ENCODE measurements around the gene RBFOX2.
"Not testable (repeated sequence)": the region's sequence is repeated elsewhere in the genome, so short reads cannot be mapped to it uniquely, and the experiment has no call there.

Gene RBFOX2, protein sequence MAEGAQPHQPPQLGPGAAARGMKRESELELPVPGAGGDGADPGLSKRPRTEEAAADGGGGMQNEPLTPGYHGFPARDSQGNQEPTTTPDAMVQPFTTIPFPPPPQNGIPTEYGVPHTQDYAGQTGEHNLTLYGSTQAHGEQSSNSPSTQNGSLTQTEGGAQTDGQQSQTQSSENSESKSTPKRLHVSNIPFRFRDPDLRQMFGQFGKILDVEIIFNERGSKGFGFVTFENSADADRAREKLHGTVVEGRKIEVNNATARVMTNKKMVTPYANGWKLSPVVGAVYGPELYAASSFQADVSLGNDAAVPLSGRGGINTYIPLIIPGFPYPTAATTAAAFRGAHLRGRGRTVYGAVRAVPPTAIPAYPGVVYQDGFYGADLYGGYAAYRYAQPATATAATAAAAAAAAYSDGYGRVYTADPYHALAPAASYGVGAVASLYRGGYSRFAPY

DNA sequence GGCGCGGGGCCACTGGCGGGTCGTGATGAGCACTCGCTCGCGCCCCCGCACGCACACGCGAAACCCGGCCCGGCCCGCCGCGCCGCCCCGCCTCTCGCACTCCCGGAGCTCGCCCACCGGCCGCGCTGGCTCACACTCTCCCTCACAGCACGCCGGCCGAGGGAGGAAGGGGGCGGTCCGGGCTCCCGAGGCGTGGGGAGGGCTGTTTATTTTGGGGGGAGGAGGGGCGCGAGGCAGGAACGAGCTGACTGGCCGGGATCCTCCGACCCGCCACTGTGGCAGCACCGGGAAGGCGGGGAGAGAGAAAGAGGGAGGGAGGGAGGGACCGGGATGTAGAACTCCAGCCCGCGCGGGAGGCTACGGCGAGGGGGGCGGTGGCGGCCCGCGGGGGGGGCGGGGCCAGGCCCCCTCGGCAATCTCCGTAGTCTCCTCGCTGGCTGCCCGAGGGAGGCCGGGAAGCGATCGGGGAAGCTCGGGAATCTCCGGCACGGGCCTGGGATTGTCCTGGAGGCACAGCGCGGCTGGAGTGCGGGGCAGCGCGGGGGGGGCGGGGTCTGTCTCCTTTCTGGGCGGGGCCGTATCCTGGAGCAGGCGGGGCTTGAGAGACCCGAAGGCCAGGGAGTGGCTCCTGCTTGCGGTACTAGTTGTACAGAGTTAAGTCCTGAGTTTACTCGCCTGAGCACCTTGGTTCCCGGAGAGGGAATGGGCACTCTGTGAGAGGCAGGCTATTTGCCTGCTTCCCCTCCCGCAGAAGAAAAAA is at the start of gene RBFOX2:
RBFOX2 (minus strand) TSS at position 179 of the 760 bp plus-strand sequence. CDS start 399 bp downstream, outside the sequence.
- peak; percentile 96 for DNase-seq (ENCODE audit: low read depth)

DNA sequence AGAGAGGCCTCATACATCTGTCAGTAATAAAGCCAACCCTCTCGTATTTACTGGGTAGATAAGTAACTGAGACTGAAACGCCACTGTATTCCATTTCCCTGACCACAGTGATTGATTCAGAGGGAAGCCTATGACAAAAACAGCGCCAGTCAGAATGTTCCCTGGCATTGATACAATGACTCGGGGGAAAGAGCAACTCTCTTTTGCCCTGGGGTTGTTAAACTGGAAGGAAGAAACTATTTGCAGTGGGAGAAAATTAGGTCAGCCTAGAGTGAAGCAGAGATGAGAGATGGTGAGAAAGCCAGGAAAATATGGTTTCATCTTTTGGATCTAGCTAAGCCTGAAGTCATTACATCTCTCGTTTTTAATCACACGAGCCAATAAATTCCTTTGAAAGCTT is 48.6 kb upstream of the RBFOX2 start:
- DNase-seq (ENCODE audit: low read depth) = peak; percentile 48

DNA sequence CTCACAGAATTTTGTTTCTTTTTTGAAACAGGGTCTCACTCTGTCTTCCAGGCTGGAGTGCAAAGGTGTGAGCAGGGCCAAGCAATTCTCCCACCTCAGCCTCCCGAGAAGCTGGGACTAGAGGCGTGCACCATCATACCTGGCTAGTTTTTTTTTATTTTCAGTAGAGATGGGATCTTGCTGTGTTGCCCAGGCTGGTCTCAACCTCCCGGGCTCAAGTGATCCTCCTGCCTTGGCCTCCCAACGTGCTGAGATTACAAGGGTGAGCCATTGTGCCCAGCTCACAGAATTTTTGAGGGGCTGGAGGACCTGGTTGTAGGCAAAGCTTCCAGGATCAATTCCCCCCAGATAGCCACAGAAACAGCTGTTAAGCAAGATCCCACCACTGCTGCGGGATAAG is 47.1 kb upstream of the RBFOX2 start:
- no peak for DNase-seq (ENCODE audit: low read depth)

DNA sequence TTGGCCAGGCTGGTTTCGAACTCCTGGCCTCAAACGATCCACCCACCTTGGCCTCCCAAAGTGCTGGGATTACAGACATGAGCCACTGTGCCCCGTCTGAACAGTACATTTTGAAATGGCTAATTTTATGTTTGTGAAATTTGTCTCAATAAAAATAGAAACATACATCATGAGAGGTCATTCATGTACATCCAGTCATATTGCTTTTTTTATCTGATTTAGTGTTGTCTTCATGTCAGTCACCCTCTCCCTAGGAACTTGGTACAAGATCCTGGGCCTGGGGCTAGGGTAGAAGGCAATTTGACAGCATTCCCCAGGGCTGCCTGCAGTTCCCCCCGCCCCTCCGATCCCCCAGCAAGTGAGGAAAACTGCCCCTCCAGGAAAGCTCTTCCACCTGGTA is 46.6 kb upstream of the RBFOX2 start:
- no peak for DNase-seq (ENCODE audit: low read depth)

DNA sequence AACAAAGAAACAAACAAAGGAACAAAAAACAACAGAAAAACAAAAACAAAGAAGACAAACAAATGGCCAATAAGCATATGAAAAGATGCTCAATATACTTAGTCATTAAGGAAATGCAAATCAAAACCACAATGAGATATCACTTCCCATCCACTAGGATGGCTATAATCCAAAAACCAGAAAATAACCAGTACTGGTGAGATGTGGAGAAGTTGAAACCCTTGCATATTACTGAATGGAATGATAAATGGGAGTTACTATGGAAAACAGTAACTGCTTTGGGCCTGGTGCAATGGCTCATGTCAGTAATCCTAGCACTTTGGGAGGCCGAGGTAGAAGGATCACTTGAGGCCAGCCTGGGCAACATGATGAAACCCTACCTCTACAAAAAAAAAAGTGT is 44.9 kb upstream of the RBFOX2 start:
- peak; percentile 54 for DNase-seq (ENCODE audit: low read depth)

DNA sequence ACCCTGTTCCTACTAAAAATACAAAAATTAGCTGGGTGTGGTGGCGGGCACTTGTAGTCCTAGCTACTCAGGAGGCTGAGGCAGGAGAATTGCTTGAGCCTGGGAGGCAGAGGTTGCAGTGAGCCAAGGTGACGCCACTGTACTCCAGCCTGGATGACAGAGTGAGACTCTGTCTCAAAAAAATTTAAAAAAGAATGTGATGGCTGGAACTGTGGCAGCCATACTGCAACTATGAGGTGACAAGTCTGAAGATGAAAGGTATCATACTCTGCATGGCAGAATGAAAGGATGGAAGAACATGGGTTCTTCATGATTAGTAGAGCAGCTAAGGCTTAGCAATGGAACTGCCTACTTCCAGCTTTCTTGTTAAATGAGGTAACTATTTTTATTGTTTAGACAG is 42.0 kb upstream of the RBFOX2 start:
- not testable (repeated sequence) for DNase-seq (ENCODE audit: low read depth)

DNA sequence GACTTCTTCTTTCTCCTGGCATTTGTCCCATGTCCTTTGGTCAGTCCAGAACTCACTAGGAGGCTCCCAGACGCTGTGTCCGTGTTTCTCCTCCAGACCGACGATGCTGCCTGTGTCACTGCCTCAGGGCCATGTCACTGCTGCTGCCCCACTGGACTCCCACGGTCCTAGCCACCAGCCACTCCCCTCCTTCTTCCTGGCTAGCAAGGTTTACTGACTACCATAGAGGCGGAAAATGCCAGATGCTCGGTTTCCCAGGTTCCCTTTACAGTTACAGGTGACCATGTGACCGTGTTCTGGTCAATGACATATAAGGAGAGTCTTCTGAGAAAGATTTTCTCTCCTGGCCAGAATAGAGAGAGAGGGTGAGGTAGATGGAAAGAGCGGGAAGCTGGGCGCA is 40.7 kb upstream of the RBFOX2 start:
- no peak for DNase-seq (ENCODE audit: low read depth)

DNA sequence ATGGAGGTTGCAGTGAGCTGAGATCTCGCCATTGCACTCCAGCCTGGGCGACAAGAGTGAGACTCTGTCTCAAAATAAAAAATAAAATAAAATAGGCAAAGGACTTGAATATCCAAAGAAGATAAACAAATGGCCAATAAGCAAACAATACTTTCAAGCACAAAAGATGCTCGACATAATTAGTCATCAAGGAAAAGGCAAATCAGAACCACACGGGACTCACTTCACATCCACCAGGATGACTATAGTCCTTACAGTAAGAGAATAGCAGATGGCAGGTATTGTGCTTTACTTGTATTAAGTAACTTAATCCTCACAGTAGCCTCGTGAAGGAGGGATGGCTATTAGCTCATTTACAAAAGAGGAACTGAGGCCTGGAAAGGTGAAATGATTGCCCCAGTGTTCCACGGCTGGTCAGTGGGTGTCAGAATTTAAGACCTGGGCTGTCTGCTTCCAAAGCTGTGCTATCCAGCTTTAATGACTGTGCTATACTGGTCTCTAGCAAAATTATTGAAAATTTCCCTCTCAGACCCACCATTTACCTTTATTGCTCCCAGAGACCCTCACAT is 40.2 kb upstream of the RBFOX2 start:
- peak; percentile 40 for DNase-seq (ENCODE audit: low read depth)

DNA sequence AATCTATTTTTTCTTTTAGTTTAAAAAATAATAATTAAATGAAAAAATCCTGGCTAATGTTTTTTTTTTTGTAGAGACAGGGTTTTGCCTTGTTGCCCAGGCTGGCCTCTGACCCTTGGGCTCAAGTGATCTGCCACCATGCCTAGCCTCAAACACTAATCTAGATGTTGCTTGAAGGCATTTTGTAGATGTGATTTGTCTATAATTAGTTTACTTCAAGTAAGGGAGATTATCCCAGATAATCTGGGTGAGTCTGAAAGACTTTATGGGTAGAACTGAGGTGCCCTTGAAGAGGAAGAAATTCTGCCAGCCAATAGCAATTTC is 38.6 kb upstream of the RBFOX2 start:
- no peak for DNase-seq (ENCODE audit: low read depth)

DNA sequence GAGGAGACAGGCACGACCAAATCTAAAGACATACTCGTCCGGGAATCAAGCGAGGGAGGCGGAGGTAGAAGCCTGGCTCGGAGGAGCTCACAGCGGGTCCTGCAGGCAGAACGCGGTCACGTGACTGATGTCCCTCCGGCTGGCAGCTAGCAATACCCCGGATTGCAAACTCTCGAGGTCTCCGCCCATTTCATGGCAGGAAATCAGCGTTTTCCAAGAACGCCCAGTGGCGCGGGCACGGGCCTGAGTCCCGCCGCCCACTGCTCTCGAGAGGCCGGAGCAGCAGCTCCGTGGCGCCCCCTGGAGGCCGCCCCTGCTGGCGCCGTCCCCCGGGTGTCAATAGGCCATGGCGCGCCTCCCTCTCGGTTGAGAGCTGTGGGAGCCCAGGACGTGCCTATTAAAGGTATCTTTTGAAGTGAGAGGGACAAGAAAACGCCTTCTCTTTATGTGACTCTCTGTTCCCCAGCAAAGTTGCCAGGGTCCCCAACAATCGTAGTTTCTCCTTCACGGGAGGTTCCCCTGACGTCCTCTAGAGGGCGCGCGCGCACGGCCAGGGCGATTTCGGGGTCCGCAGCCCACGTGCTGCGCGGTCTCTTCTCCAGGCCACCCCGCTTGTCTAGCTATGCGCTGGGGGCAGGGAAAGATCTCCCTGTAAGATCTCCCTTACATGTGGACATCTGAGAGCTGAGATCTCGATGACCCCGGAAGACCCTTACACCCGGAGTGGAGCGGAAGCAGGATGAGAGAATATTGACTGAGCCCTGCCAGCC is 37.3 kb upstream of the RBFOX2 start:
- peak; percentile 97 for DNase-seq (ENCODE audit: low read depth)

DNA sequence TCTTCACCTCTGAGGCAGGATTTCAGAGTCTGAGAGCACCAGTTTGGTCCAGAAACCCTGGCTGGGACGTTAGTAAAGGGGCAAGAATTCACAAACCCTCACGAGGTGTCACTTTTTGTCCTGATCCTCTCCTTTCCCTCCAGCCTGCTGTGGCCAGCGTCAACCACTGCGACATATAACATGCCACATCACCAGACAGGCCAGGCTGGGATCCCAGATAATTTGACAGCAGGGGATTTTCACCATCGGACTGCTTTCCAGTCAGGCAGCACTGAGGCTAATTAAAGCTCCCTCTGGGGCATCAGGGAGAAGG is 36.8 kb upstream of the RBFOX2 start:
- no peak for DNase-seq (ENCODE audit: low read depth)

DNA sequence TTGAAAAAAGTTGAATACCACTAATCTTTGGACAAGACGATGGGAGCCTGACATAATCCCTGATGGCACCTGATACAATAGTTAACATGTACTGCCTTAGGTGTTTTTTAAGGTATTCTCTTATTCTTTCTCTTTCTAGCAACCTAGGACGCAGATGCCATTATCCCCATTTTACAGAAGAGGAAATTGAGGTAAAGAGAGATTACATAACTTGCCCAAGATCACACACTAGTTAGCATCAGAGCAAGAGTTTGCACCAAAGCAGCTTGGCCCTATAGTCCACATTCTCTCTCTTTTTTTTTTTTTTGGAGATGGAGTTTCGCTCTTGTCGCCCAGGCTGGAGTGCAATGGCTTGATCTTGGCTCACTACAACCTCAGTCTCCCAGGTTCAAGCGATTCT is 35.7 kb upstream of the RBFOX2 start:
- no peak for DNase-seq (ENCODE audit: low read depth)

DNA sequence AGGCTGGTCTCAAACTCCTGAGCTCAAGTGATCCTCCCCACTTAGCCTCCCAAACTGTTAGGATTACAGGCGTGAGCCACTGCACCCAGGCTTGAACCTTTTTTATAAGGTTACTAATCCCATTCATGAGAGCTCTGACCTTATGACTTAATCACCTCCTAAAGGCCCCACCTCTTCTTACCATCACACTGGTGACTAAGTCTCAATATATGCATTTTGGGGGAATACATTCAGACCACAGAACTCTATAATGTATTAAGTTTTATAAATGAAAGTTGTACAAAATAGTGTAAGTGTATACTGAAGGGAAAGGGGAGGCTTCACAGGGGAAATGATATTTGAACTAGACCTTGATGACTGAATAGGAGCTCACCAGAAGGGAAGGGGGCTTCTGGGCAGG is 28.4 kb upstream of the RBFOX2 start:
- peak; percentile 84 for DNase-seq (ENCODE audit: low read depth)

DNA sequence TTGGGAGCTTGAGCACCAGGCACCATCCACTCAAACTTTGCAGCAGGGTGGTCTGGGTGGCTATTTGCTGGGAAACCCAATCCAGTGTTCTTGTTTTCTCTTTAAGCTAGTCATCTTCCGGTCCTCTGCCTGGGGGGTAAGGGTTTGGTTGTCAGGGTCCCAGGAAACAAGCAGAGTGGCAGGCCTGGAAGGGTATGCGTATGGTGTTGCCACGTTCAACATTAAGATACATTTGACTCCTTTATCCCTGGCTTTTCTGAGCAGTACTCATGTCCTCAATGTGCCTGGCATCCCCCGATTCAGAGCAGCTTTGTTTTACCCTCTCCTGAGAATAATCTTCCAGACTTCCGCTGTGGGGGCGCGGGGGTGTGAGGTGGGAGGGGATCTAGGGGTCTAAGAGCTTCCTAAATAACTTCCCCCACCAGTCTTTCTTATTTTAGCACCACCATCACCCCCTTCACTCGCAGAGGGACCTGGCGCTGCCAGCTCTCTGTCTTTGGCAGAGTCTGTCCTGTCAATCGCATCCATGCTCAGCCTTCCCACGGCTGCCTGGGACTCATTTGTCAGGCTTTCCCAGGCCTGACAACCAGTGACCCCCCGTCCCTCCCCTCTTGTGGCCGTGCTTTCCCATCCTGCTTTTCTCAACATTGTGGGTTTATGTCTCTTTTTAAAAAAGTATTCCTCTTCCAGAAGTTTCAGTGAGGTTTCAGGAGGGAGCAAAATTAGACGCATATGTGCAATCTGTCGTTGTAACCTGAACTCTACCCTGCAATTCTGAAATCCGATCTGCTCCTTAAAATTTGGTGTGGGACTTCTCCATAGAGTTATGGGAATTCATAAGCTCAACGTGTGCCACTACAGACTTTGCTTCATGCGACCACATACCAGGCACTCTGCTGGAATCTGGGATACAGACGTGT is 27.0 kb upstream of the RBFOX2 start:
- DNase-seq (ENCODE audit: low read depth) = no peak

DNA sequence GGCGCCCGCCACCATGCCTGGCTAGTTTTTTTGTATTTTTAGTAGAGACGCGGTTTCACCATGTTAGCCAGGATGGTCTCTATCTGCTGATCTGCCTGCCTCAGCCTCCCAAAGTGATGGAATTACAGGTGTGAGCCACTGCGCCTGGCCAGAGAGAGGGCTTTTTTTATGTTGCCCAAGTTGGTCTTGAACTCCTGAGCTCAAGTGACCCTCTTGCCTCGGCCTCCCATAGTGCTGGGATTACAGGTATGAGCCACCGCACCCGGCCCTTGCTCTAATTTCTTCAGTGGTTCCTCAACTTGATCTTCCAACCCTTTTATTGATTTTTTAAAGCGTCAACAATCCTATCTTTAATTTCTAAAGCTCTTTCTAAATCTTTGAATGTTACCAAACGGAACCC is 25.8 kb upstream of the RBFOX2 start:
- DNase-seq (ENCODE audit: low read depth) = not testable (repeated sequence)

DNA sequence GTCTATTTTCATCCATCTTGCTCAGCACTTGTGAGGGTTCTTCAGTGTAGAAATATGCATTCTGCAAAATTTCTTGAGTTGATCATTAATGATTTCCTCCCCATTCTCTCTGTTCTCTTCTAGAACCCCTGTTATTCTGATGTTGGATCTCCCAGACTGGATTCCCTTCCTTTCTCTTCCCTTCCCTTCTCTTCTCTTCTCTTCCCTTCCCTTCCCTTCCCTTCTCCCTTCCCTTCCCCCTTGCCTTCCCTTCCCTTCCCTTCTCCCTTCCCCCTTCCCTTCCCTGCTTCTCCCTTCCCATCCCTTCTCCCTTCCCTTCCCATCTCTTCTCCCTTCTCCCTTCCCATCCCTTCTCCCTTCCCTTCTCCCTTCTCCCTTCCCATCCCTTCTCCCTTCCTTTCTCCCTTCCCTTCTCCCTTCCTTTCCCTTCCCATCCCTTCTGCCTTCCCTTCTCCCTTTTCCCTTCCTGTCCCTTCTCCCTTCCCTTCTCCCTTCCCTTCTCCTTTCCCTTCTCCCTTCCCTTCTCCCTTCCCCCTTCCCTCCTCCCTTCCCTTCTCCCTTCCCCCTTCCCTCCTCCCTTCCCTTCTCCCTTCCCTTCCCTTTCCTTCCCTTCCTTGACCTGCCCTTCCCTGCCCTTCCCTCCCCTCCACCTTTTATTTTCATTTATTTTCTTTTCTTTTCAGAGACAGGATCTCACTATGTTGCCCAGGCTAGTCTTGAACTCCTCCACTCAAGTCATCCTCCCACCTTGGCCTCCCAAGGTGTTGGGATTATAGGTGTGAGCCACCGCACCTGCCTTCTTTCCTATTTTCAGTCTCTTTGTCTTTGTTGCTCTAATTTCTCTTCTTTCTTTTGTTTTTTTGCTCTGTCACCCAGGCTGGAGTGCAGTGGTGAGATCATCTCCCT is 24.9 kb upstream of the RBFOX2 start:
- DNase-seq (ENCODE audit: low read depth) = no peak

DNA sequence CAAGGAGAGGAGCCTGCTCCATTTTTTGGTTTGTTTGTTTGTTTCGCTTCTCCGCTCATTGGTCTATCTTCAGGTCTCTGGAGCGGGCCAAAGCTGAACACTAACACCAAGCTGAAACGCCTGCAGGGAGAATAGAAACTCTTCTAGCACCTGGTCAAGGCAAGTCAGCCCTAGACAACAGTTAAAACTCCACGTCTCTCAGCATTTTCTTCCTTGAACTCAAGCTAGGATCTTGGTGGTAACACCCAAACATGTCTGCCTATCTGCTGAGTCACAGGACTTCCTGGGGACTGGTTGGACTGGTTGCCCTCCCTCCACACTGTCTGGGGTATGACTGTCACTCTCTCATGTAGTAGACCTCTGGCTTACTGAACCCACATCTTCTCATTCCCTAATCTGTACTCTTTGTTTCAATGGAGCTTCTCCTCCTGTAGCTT is 23.9 kb upstream of the RBFOX2 start:
- DNase-seq (ENCODE audit: low read depth) = peak; percentile 84

DNA sequence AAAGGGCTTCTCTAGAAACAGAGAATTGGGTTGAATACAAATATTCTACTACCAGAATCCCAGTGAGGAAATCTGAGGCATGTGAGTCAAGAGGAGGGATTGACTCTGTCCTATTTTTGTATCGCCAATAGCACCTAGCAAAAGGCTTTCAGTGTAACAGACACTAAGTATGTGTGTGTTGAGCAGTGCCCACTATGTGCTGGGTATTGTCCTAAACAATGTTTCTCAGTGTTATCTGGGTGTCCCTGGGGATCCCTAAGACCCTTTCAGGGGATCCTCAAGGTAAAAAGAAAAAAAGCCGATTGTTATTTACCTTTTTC is 21.0 kb upstream of the RBFOX2 start:
- DNase-seq (ENCODE audit: low read depth) = no peak

DNA sequence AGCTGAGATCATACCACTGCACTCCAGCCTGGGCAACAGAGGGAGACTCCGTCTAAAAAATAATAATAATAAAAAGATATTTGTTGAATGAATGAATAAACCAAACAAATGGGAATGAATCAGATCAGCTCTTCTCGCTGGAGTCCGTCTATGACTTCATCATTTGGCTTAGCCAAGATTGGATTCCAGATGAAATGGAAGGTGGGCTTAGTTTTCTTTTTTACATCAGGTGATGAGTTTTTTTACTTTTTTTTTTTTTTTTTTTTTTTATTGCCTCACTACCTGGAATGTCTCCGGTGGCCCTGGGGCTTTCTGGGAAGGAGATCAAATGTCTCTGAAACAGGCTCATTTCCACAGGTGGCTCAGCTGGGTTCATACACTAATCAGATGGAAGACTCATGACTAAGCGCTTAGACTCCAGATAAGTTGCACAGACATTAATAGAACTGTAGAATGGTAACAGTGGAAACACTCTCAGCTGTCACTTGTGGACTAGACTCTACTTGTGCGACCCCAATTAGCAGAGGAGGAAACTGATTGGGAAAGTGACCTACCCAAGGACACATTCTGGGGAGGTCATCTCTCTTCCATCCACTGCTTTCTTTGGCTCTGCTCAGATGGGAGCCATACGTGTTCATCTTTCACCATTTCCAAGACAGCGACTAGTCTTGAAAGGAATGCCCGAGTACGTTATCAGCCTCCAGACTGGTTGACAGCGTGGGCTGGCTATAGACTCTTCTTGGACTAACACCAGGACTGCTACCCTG is 20.5 kb upstream of the RBFOX2 start:
- no peak for DNase-seq (ENCODE audit: low read depth)

DNA sequence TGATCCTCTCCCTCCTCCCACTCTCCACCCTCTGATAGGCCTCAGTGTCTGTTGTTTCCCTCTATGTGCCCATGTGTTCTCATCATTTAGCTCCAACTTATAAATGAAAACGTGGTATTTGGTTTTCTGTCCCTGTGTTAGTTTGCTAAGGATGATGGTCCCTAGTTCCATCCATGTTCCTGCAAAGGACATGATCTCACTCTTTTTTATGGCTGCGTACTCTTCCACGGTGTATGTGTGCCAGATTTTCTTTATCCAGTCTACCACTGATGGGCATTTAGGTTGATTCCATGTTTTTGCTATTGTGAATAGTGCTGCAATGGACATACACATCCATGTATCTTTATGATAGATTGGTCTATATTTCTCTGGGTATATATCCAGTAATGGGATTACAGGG is 15.9 kb upstream of the RBFOX2 start:
- DNase-seq (ENCODE audit: low read depth) = not testable (repeated sequence)
